SK-N-SH treated with all-trans-retinoic acid at 6 μM for 48 hours (cell line): ENCODE results near the gene CEP95.

Experiments
- ATAC-seq: fragments of 200-7000 bp; cut with Tn5 transposase; 3 replicates; pipeline ENCODE4 v1.9.1; 2020; ENCODE audit warnings: mild to moderate bottlenecking, moderate library complexity
- ARNTL ChIP-seq: fragments of 450-650 bp; formaldehyde crosslinking; IDR thresholded peaks from 2 replicates; pipeline ENCODE4 v1.5.0; 2020; ENCODE audit warnings: low read depth, mild to moderate bottlenecking, moderate library complexity, borderline replicate concordance
- BACH2 ChIP-seq: fragments of 250-450 bp; sonication (Bioruptor Pico); IDR thresholded peaks from 2 replicates; pipeline ENCODE4 v1.9.0; 2021; ENCODE audit warnings: mild to moderate bottlenecking, borderline replicate concordance
- CREB5 ChIP-seq: fragments of 250-450 bp; sonication (Bioruptor Pico); IDR thresholded peaks from 2 replicates; pipeline ENCODE4 v1.5.1; 2020; ENCODE audit warnings: low read depth, mild to moderate bottlenecking, moderate library complexity
- CSDC2 ChIP-seq: fragments of 250-450 bp; sonication (Bioruptor Pico); IDR thresholded peaks from 2 replicates; pipeline ENCODE4 v1.5.0; 2020; ENCODE audit warnings: mild to moderate bottlenecking, moderate library complexity
- CSRNP3 ChIP-seq: fragments of 250-450 bp; sonication (Bioruptor Pico); IDR thresholded peaks from 2 replicates; pipeline ENCODE4 v1.5.1; 2021; ENCODE audit warnings: mild to moderate bottlenecking, moderate library complexity
- ESRRG ChIP-seq: fragments of 250-450 bp; sonication (Bioruptor Pico); IDR thresholded peaks from 2 replicates; pipeline ENCODE4 v1.6.1; 2021; ENCODE audit warnings: mild to moderate bottlenecking
- GLIS3 ChIP-seq: fragments of 250-450 bp; sonication (Bioruptor Pico); IDR thresholded peaks from 2 replicates; pipeline ENCODE4 v1.5.0; 2020; ENCODE audit warnings: mild to moderate bottlenecking, moderate library complexity
- ISL1 ChIP-seq: fragments of 250-450 bp; sonication (Bioruptor Pico); IDR thresholded peaks from 2 replicates; pipeline ENCODE4 v2.1.2; 2022; ENCODE audit warnings: mild to moderate bottlenecking, moderate library complexity
- OSR1 ChIP-seq: fragments of 250-450 bp; sonication (Bioruptor Pico); IDR thresholded peaks from 2 replicates; pipeline ENCODE4 v1.8.0; 2022; ENCODE audit warnings: moderate library complexity, mild to moderate bottlenecking, inconsistent platforms
- PATZ1 ChIP-seq: fragments of 250-450 bp; sonication (Bioruptor Pico); IDR thresholded peaks from 2 replicates; pipeline ENCODE4 v1.8.0; 2020; ENCODE audit warnings: mild to moderate bottlenecking, moderate library complexity, borderline replicate concordance
- POU6F1 ChIP-seq: fragments of 250-450 bp; sonication (Bioruptor Pico); IDR thresholded peaks from 2 replicates; pipeline ENCODE4 v1.8.0; 2021; ENCODE audit warnings: low read depth, mild to moderate bottlenecking, moderate library complexity, borderline replicate concordance
- PPARA ChIP-seq: fragments of 250-450 bp; sonication (Bioruptor Pico); IDR thresholded peaks from 2 replicates; pipeline ENCODE4 v1.5.0; 2020; ENCODE audit warnings: mild to moderate bottlenecking, borderline replicate concordance
- RARB ChIP-seq: fragments of 250-450 bp; sonication (Bioruptor Pico); IDR thresholded peaks from 2 replicates; pipeline ENCODE4 v1.8.0; 2021; ENCODE audit warnings: mild to moderate bottlenecking, moderate library complexity
- SNAI2 ChIP-seq: fragments of 250-450 bp; sonication (Bioruptor Pico); IDR thresholded peaks from 2 replicates; pipeline ENCODE4 v1.5.0; 2020; ENCODE audit warnings: mild to moderate bottlenecking, moderate library complexity
- TCF4 ChIP-seq: fragments of 250-450 bp; sonication (Bioruptor Pico); IDR thresholded peaks from 2 replicates; pipeline ENCODE4 v1.8.0; 2021; ENCODE audit warnings: mild to moderate bottlenecking, moderate library complexity, borderline replicate concordance
- TOX ChIP-seq: fragments of 250-450 bp; sonication (Bioruptor Pico); IDR thresholded peaks from 2 replicates; pipeline ENCODE4 v1.8.0; 2021; ENCODE audit warnings: mild to moderate bottlenecking, moderate library complexity, borderline replicate concordance
- TSHZ2 ChIP-seq: fragments of 250-450 bp; sonication (Bioruptor Pico); IDR thresholded peaks from 2 replicates; pipeline ENCODE4 v1.5.0; 2020; ENCODE audit warnings: mild to moderate bottlenecking, moderate library complexity
- ZC3H10 ChIP-seq: fragments of 250-450 bp; sonication (Bioruptor Pico); IDR thresholded peaks from 2 replicates; pipeline ENCODE4 v1.5.1; 2021; ENCODE audit warnings: mild to moderate bottlenecking, moderate library complexity
- ZFP3 ChIP-seq: fragments of 250-450 bp; sonication (Bioruptor Pico); IDR thresholded peaks from 2 replicates; pipeline ENCODE4 v1.5.0; 2020; ENCODE audit warnings: mild to moderate bottlenecking, moderate library complexity
- ZFP30 ChIP-seq: fragments of 450-650 bp; formaldehyde crosslinking; IDR thresholded peaks from 2 replicates; pipeline ENCODE4 v1.5.0; 2022; ENCODE audit warnings: mild to moderate bottlenecking, moderate library complexity
- ZNF565 ChIP-seq: fragments of 450-650 bp; formaldehyde crosslinking; conservative IDR thresholded peaks from 2 replicates; pipeline ENCODE4 v1.5.0; 2020; ENCODE audit warnings: low read depth, mild to moderate bottlenecking, moderate library complexity
- ZNF70 ChIP-seq: fragments of 450-650 bp; formaldehyde crosslinking; IDR thresholded peaks from 2 replicates; pipeline ENCODE4 v1.5.0; 2020; ENCODE audit warnings: mild to moderate bottlenecking, moderate library complexity
- ZNF8 ChIP-seq: fragments of 450-650 bp; formaldehyde crosslinking; IDR thresholded peaks from 2 replicates; pipeline ENCODE4 v1.5.0; 2020; ENCODE audit warnings: mild to moderate bottlenecking, moderate library complexity

CEP95 gene

GRCh38 chr17:64496786-64497564 lies 9.8 kb upstream of the CEP95 start, which contains the start of gene POLG2:
Gene POLG2 (minus strand): TSS chr17:64497054. CDS start chr17:64496968, 86 bp downstream.
- TF ChIP-seq TSHZ2 = peak; percentile 32; the same call in 1 of the 2 replicates
- no peak for TF ChIP-seq OSR1 (CRISPR knock-in tag)
- TF ChIP-seq ZNF8 (CRISPR knock-in tag) = peak; percentile 77
- TF ChIP-seq ZFP3 (CRISPR knock-in tag) = no peak; the same call in 1 of the 2 replicates
- TF ChIP-seq GLIS3 (CRISPR knock-in tag) = peak; percentile 91
- peak; percentile 67; the same call in 1 of the 2 replicates for TF ChIP-seq ZNF70
- peak; percentile 93 for TF ChIP-seq ZC3H10 (CRISPR knock-in tag)
- TF ChIP-seq BACH2 (CRISPR knock-in tag) = no peak
- peak; percentile 49 for TF ChIP-seq ZFP30 (CRISPR knock-in tag)
- TF ChIP-seq TOX = peak; percentile 95
- peak; percentile 94 for TF ChIP-seq ARNTL
- TF ChIP-seq CSDC2 (CRISPR knock-in tag) = no peak
- TF ChIP-seq PATZ1 = peak; percentile 95
- TF ChIP-seq TCF4 (CRISPR knock-in tag) = peak; percentile 57; the same call in 1 of the 2 replicates
- TF ChIP-seq RARB (CRISPR knock-in tag) = peak; percentile 93
- peak; percentile 98 for TF ChIP-seq CREB5
- TF ChIP-seq CSRNP3 = peak; percentile 99
- 0 out of 2 replicates have a peak, but pooled peaks have one; percentile 30 for TF ChIP-seq ISL1 (CRISPR knock-in tag)
- no peak; the same call in 1 of the 2 replicates for TF ChIP-seq POU6F1
- peak; percentile 60; the same call in 1 of the 2 replicates for TF ChIP-seq SNAI2 (CRISPR knock-in tag)
- TF ChIP-seq ESRRG (CRISPR knock-in tag) = peak; percentile 88
- TF ChIP-seq PPARA = peak; percentile 78; the same call in 1 of the 2 replicates
- TF ChIP-seq ZNF565 (CRISPR knock-in tag) = peak; percentile 91
- ATAC-seq = peak; percentile 86

GRCh38 chr17:64497565-64498035 lies 9.2 kb upstream of the CEP95 start:
- ATAC-seq = no peak; the same call in 2 of the 3 replicates
- TF ChIP-seq TSHZ2 = 0 out of 2 replicates have a peak, but pooled peaks have one; percentile 18
- no peak for TF ChIP-seq BACH2 (CRISPR knock-in tag)
- 0 out of 2 replicates have a peak, but pooled peaks have one; percentile 59 for TF ChIP-seq CSDC2 (CRISPR knock-in tag)
- peak; percentile 21; the same call in 1 of the 2 replicates for TF ChIP-seq ZFP3 (CRISPR knock-in tag)
- no peak for TF ChIP-seq ZNF565 (CRISPR knock-in tag)
- TF ChIP-seq ZNF70 = no peak
- peak; percentile 80; the same call in 1 of the 2 replicates for TF ChIP-seq GLIS3 (CRISPR knock-in tag)
- TF ChIP-seq, all 23 proteins: peak for 4
